GM12878 (cell line): ENCODE data around the gene AP3S1. TPM values are rescaled to one million over a fixed set of nuclear protein-coding genes. Genes with fewer than 3 reads are reported as not detected.

Experiments
- ATAC-seq: fragments of 200-7000 bp; cut with Tn5 transposase; 3 replicates; pipeline ENCODE4 v1.9.1; 2020; ENCODE audit warnings: mild to moderate bottlenecking, moderate library complexity
- BruUV-seq: library from RNA; stranded (reverse); fragments of 400-500 nt; replicated peaks from 2 replicates; lab custom pipeline; 2021; lab: Mats Ljungman, UMichigan
- CTCF ChIA-PET: fragments of 300-600 bp; sonication (Branson Sonifier 250); formaldehyde crosslinking; extraction: SDS; loops from one replicate; lab custom pipeline; 2021; ENCODE audit warnings: inconsistent platforms; lab: Yijun Ruan, JAX
- POLR2A ChIA-PET: fragments of 350-600 bp; formaldehyde crosslinking; extraction: SDS; loops from one replicate; lab custom pipeline; 2021; ENCODE audit warnings: inconsistent platforms; lab: Charles Lee
- RAD21 ChIA-PET: fragments of 300-600 bp; sonication (Branson Sonifier 250); formaldehyde crosslinking; loops from one replicate; lab custom pipeline; 2023; ENCODE audit warnings: antibody characterized with exemption; ENCODE audit not compliant: unreplicated experiment; lab: Charles Lee
- SMC1A ChIA-PET: fragments of 300-600 bp; sonication (Branson Sonifier 250); formaldehyde crosslinking; loops from one replicate; lab custom pipeline; 2023; ENCODE audit not compliant: unreplicated experiment, uncharacterized antibody; lab: Charles Lee
- DNase-seq: peaks from one replicate; pipeline ENCODE4 v3.0.0-alpha.2; 2011; ENCODE audit warnings: low read depth, low spot score
- FAIRE-seq: peaks from 3 replicates; lab custom pipeline; 2011; peaks lifted over from hg19 to GRCh38; lab: Jason Lieb, UNC
- H2AFZ ChIP-seq: 2 replicates; pipeline ENCODE4 v1.6.0; 2011; ENCODE audit warnings: low read depth, low read length, control low read depth; ENCODE audit not compliant: control insufficient read depth
- H3K27ac ChIP-seq: 2 replicates; pipeline ENCODE4 v1.5.1; 2011; ENCODE audit warnings: control low read depth; ENCODE audit not compliant: control insufficient read depth, insufficient read depth
- H3K27me3 ChIP-seq, 2 experiments: replicated peaks in 1 of 2; 2 replicates each; pipeline versions ENCODE4 v1.6.0 to v1.6.1; 2011; ENCODE audit warnings: low read length in 1 of 2; ENCODE audit not compliant: control insufficient read depth in 2 of 2, insufficient read depth in 2 of 2
- H3K36me3 ChIP-seq, 2 experiments: 2 replicates each; pipeline ENCODE4 v1.5.1; 2011; ENCODE audit warnings: low read length in 1 of 2; ENCODE audit not compliant: control insufficient read depth in 2 of 2, insufficient read depth in 2 of 2
- H3K4me1 ChIP-seq: 2 replicates; pipeline ENCODE4 v1.6.1; 2011; ENCODE audit warnings: mild to moderate bottlenecking, low read length, moderate library complexity, mixed read lengths; ENCODE audit not compliant: control insufficient read depth, insufficient read depth
- H3K4me2 ChIP-seq: 2 replicates; pipeline ENCODE4 v1.6.0; 2011; ENCODE audit warnings: control low read depth; ENCODE audit not compliant: control insufficient read depth, insufficient read depth
- H3K4me3 ChIP-seq: fragments of 200-600 bp; sonication (generic); 2 replicates; pipeline ENCODE4 v1.5.1; 2016
- H3K79me2 ChIP-seq: 2 replicates; pipeline ENCODE4 v1.6.0; 2011; ENCODE audit warnings: low read length; ENCODE audit not compliant: control insufficient read depth, insufficient read depth
- H3K9ac ChIP-seq: 2 replicates; pipeline ENCODE4 v1.8.0; 2011; ENCODE audit warnings: low read length, control low read depth, mixed read lengths; ENCODE audit not compliant: control insufficient read depth, insufficient read depth
- H3K9me3 ChIP-seq: replicated peaks from 3 replicates; pipeline ENCODE4 v1.5.1; 2011; ENCODE audit warnings: mild to moderate bottlenecking, low read length; ENCODE audit not compliant: control insufficient read depth, insufficient read depth
- H4K20me1 ChIP-seq: 2 replicates; pipeline ENCODE4 v1.6.0; 2011; ENCODE audit not compliant: control insufficient read depth, insufficient read depth
- CHD1 ChIP-seq: IDR thresholded peaks from 2 replicates; pipeline ENCODE4 v1.6.1; 2012; ENCODE audit warnings: low read depth, low read length, improper control_type of control experiment
- CREM ChIP-seq: IDR thresholded peaks from 2 replicates; pipeline ENCODE4 v1.6.1; 2014; ENCODE audit warnings: antibody characterized with exemption, low read depth
- IKZF2 ChIP-seq, 2 experiments: fragments of 450-650 bp; IDR thresholded peaks; 2 replicates each; pipeline ENCODE4 v1.6.1; 2017; ENCODE audit warnings: mild to moderate bottlenecking in 2 of 2, moderate library complexity in 2 of 2
- IRF5 ChIP-seq: fragments of 450-650 bp; IDR thresholded peaks from 2 replicates; pipeline ENCODE4 v1.6.1; 2017; ENCODE audit warnings: borderline replicate concordance
- LARP7 ChIP-seq: fragments of 450-650 bp; IDR thresholded peaks from 2 replicates; pipeline ENCODE4 v1.6.1; 2017; ENCODE audit warnings: mild to moderate bottlenecking
- MAX ChIP-seq: IDR thresholded peaks from 2 replicates; pipeline ENCODE4 v1.6.1; 2012; ENCODE audit warnings: low read depth, low read length, improper control_type of control experiment
- RB1 ChIP-seq: fragments of 450-650 bp; formaldehyde crosslinking; IDR thresholded peaks from 2 replicates; pipeline ENCODE4 v1.6.1; 2017; ENCODE audit warnings: mild to moderate bottlenecking, borderline replicate concordance
- RELB ChIP-seq: fragments of 450-650 bp; IDR thresholded peaks from 2 replicates; pipeline ENCODE4 v1.6.1; 2017; ENCODE audit warnings: low read depth, mild to moderate bottlenecking, moderate library complexity
- SUPT20H ChIP-seq: IDR thresholded peaks from 2 replicates; pipeline ENCODE4 v1.6.1; 2011; ENCODE audit warnings: low read depth, mild to moderate bottlenecking, low read length, moderate library complexity, borderline replicate concordance; ENCODE audit not compliant: control insufficient read depth
- TAF1 ChIP-seq: IDR thresholded peaks from 2 replicates; pipeline ENCODE4 v1.6.1; 2011; ENCODE audit warnings: mild to moderate bottlenecking, low read depth, low read length, borderline replicate concordance
- ZNF384 ChIP-seq: IDR thresholded peaks from 2 replicates; pipeline ENCODE4 v1.6.1; 2012; ENCODE audit warnings: low read depth, mild to moderate bottlenecking, low read length, improper control_type of control experiment, borderline replicate concordance
- WGBS: methylation state at CpG from one replicate; pipeline ENCODE4 v1.1.6; 2016; ENCODE audit warnings: low lambda C conversion rate; ENCODE audit not compliant: insufficient replicate concordance, insufficient coverage; ENCODE audit errors: missing lambda C conversion rate; 5-methylcytosine and 5-hydroxymethylcytosine counted together
- in situ Hi-C: fragments of 300-500 bp; cut with MboI; formaldehyde crosslinking; loops from 9 replicates; pipeline ENCODE4 v1.14.3; 2018; ENCODE audit warnings: mixed read lengths
- intact Hi-C: fragments of 100-400 bp; cut with micrococcal nuclease; formaldehyde crosslinking; loops from one replicate; pipeline ENCODE4 v1.14.2; 2022; ENCODE audit not compliant: unreplicated experiment
- polyA plus RNA-seq, 11 experiments: library from polyadenylated mRNA; depleted of rRNA in 4 of 11; unstranded in 6 of 11; stranded (reverse) in 5 of 11; fragments of >200 nt; fragmentation: Nextera tagmentation in 4 of 11; fragmentation: Illumina TruSeq in 1 of 11; extraction: Ambion mirVana in 4 of 11; extraction: Trizol in 1 of 11; gene quantifications; 1 replicate in 1 of 11; 2 replicates in 10 of 11; pipeline versions ENCODE4 v1.2.1 to v1.2.3, GENCODE V29; 2011 to 2016; ENCODE audit warnings: inconsistent platforms in 2 of 11, missing spikeins in 2 of 11, low read depth in 1 of 11
- total RNA-seq, 4 experiments: library from RNA; depleted of rRNA in 3 of 4; stranded (reverse); fragments of >200 nt in 3 of 4; fragmentation: Illumina TruSeq in 1 of 4; extraction: Trizol in 1 of 4; gene quantifications; 2 replicates each; pipeline versions ENCODE4 v1.2.1 to v1.2.3, GENCODE V29; 2013 to 2021
- TF ChIP-seq, protein P1 (sequence below): fragments of 450-650 bp; IDR thresholded peaks from 2 replicates; pipeline ENCODE4 v1.6.1; 2017; ENCODE audit warnings: antibody characterized with exemption, mild to moderate bottlenecking, moderate library complexity
- TF ChIP-seq, protein P2 (sequence below): IDR thresholded peaks from 2 replicates; pipeline ENCODE4 v1.6.1; 2012; ENCODE audit warnings: mild to moderate bottlenecking, low read depth, low read length

The AP3S1 gene
- total and polyA plus RNA-seq, 10 of the 15 experiments (the other 5 are each of a cell fraction or from before 2014, with no cell fraction given), result 36.4 to 137 (median 67.5) TPM

DNA sequence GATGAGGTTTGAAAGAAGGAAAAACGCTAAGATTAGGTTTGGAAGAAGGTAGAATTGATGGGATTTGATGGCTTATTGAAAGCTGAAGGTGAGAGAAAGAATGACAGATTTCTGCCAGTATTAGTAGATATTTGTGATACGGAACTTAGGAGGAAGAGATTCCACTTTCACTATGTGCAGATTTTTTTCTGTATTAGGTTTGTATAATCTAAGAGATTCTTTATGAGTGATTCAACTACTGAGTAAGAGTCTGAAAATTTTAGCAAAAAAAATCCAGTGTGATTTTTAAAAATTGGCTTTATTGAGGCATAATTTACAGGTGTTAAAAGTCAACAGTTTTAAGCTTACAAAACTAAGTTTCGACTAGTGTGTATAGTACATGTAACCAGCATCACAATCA is 54.1 kb downstream of the AP3S1 start:
- H3K79me2 ChIP-seq, result no peaks in the 10 kb centered on the region
- H3K4me1 ChIP-seq, result no peaks in the 10 kb centered on the region
- H4K20me1 ChIP-seq, result no peaks in the 10 kb centered on the region
- POLR2A ChIA-PET, result no interaction called here
- CTCF ChIA-PET, result interaction anchor here (1.3 kb wide), 1 partner anchor 9 kb away, joined by 3 read pairs; no protein-coding TSS in a partner anchor
- SMC1A ChIA-PET, result interaction anchor here (0.6 to 1.8 kb wide), 2 partner anchors 12 to 22 kb away, joined by 3 to 5 read pairs; no protein-coding TSS in a partner anchor
- no peaks in the 10 kb centered on the region for H3K9me3 ChIP-seq
- H3K9ac ChIP-seq, result no peak overlapping the region
- H3K4me2 ChIP-seq, result no peak overlapping the region
- FAIRE-seq (no peak), DNase-seq (no peak), ATAC-seq (no peak)
- no TSS peak for BruUV-seq
- intact Hi-C loops (no loop called here), in situ Hi-C loops (no loop called here)
- H3K4me3 ChIP-seq, result no peak overlapping the region
- no peak overlapping the region for H2AFZ ChIP-seq
- WGBS, result 95% methylated on average over 3 of the region's 3 CpGs
- no peak overlapping the region for H3K27ac ChIP-seq
- RAD21 ChIA-PET, result no interaction called here
- no peaks in the 10 kb centered on the region; a peak in 2 of 4 replicates for H3K36me3 ChIP-seq
- H3K27me3 ChIP-seq, result no peaks in the 10 kb centered on the region
- TF ChIP-seq MAX (no peak), RB1 (no peak), ZNF384 (no peak), IKZF2 (IDR thresholded peaks at IDR 0.05) (no peak), SUPT20H (no peak), CREM (no peak), IRF5 (no peak), LARP7 (no peak), CHD1 (no peak), RELB (no peak), TAF1 (no peak)
- TF ChIP-seq, protein P1, sequence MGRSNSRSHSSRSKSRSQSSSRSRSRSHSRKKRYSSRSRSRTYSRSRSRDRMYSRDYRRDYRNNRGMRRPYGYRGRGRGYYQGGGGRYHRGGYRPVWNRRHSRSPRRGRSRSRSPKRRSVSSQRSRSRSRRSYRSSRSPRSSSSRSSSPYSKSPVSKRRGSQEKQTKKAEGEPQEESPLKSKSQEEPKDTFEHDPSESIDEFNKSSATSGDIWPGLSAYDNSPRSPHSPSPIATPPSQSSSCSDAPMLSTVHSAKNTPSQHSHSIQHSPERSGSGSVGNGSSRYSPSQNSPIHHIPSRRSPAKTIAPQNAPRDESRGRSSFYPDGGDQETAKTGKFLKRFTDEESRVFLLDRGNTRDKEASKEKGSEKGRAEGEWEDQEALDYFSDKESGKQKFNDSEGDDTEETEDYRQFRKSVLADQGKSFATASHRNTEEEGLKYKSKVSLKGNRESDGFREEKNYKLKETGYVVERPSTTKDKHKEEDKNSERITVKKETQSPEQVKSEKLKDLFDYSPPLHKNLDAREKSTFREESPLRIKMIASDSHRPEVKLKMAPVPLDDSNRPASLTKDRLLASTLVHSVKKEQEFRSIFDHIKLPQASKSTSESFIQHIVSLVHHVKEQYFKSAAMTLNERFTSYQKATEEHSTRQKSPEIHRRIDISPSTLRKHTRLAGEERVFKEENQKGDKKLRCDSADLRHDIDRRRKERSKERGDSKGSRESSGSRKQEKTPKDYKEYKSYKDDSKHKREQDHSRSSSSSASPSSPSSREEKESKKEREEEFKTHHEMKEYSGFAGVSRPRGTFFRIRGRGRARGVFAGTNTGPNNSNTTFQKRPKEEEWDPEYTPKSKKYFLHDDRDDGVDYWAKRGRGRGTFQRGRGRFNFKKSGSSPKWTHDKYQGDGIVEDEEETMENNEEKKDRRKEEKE, result no peak
- TF ChIP-seq, protein P2, sequence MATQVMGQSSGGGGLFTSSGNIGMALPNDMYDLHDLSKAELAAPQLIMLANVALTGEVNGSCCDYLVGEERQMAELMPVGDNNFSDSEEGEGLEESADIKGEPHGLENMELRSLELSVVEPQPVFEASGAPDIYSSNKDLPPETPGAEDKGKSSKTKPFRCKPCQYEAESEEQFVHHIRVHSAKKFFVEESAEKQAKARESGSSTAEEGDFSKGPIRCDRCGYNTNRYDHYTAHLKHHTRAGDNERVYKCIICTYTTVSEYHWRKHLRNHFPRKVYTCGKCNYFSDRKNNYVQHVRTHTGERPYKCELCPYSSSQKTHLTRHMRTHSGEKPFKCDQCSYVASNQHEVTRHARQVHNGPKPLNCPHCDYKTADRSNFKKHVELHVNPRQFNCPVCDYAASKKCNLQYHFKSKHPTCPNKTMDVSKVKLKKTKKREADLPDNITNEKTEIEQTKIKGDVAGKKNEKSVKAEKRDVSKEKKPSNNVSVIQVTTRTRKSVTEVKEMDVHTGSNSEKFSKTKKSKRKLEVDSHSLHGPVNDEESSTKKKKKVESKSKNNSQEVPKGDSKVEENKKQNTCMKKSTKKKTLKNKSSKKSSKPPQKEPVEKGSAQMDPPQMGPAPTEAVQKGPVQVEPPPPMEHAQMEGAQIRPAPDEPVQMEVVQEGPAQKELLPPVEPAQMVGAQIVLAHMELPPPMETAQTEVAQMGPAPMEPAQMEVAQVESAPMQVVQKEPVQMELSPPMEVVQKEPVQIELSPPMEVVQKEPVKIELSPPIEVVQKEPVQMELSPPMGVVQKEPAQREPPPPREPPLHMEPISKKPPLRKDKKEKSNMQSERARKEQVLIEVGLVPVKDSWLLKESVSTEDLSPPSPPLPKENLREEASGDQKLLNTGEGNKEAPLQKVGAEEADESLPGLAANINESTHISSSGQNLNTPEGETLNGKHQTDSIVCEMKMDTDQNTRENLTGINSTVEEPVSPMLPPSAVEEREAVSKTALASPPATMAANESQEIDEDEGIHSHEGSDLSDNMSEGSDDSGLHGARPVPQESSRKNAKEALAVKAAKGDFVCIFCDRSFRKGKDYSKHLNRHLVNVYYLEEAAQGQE, result no peak
